HG03521 (cell line): ENCODE measurements around the gene QKI.
A peak's percentile ranks its signal among the peaks of the same experiment; 100 is the strongest.

ENCODE experiments used
- ATAC-seq: cut with Tn5 transposase; IDR thresholded peaks from one replicate; pipeline ENCODE4 v1.9.1; 2021; ENCODE audit warnings: mild to moderate bottlenecking, moderate library complexity; ENCODE audit not compliant: unreplicated experiment

QKI gene

GRCh38 chr6:163527291-163527690 is 112.8 kb downstream of the QKI start:
- no peak for ATAC-seq

- no peak for ATAC-seq
Measured at GRCh38 chr6:163529605-163530004, 115.1 kb downstream of the QKI start.

- ATAC-seq, result no peak
Measured at GRCh38 chr6:163530406-163530805, 115.9 kb downstream of the QKI start.

- no peak for ATAC-seq
Measured at GRCh38 chr6:163531122-163531521, 116.6 kb downstream of the QKI start.

GRCh38 chr6:163532526-163533078 is 118.1 kb downstream of the QKI start:
- no peak for ATAC-seq

- ATAC-seq, result no peak
Measured at GRCh38 chr6:163533443-163533842, 118.9 kb downstream of the QKI start.

GRCh38 chr6:163536770-163537169 is 122.3 kb downstream of the QKI start:
- no peak for ATAC-seq

GRCh38 chr6:163538331-163538730 is 123.8 kb downstream of the QKI start:
- no peak for ATAC-seq

GRCh38 chr6:163539101-163539762 is 124.7 kb downstream of the QKI start:
- no peak for ATAC-seq

GRCh38 chr6:163543321-163543720 is 128.8 kb downstream of the QKI start:
- no peak for ATAC-seq

GRCh38 chr6:163545370-163545769 is 130.9 kb downstream of the QKI start:
- no peak for ATAC-seq

GRCh38 chr6:163547287-163547686 is 132.8 kb downstream of the QKI start:
- ATAC-seq, result no peak

- ATAC-seq, result no peak
Measured at GRCh38 chr6:163548624-163549023, 134.1 kb downstream of the QKI start.

GRCh38 chr6:163554032-163554431 is 139.5 kb downstream of the QKI start:
- ATAC-seq, result no peak

GRCh38 chr6:163554663-163555062 is 140.1 kb downstream of the QKI start:
- ATAC-seq, result peak; percentile 52

GRCh38 chr6:163559661-163560060 is 145.1 kb downstream of the QKI start:
- ATAC-seq, result no peak

GRCh38 chr6:163563318-163563717 is 148.8 kb downstream of the QKI start:
- no peak for ATAC-seq

- ATAC-seq, result no peak
Measured at GRCh38 chr6:163564534-163564933, 150.0 kb downstream of the QKI start.

- ATAC-seq, result no peak
Measured at GRCh38 chr6:163565140-163565539, 150.6 kb downstream of the QKI start.

- no peak for ATAC-seq
Measured at GRCh38 chr6:163566056-163566455, 151.5 kb downstream of the QKI start.

GRCh38 chr6:163568275-163568674 is 153.8 kb downstream of the QKI start:
- no peak for ATAC-seq

GRCh38 chr6:163570579-163571231 is 156.2 kb downstream of the QKI start:
- ATAC-seq, result no peak
